Gastrocnemius medialis (tissue), 4 donors: ENCODE measurements around the gene SLC24A3.

ENCODE experiments used
- CTCF ChIP-seq, 5 experiments: fragments of 450-650 bp in 3 of 5; fragments of 200-600 bp in 2 of 5; sonication (generic) in 2 of 5; IDR thresholded peaks in 4 of 5; conservative IDR thresholded peaks in 1 of 5; 1 replicate in 4 of 5; 2 replicates in 1 of 5; pipeline ENCODE4 v1.5.1; 2016 to 2019; ENCODE audit warnings: antibody characterized with exemption in 5 of 5, mild to moderate bottlenecking in 3 of 5, moderate library complexity in 3 of 5
- POLR2A ChIP-seq, 2 donors: fragments of 450-650 bp; IDR thresholded peaks; one replicate each; pipeline ENCODE4 v1.6.1; 2017; ENCODE audit warnings: antibody characterized with exemption in 2 of 2, mild to moderate bottlenecking in 2 of 2, moderate library complexity in 2 of 2

- TF ChIP-seq CTCF (IDR thresholded peaks at IDR 0.05 in 4 of 5, conservative IDR thresholded peaks at IDR 0.05 in 1 of 5) (no peak), POLR2A (IDR thresholded peaks at IDR 0.05) (no peak)
These were observed 382.5 kb downstream of the SLC24A3 start for GRCh38 chr20:19594896-19595295.
